Subcutaneous abdominal adipose tissue (tissue), 5 donors: Measurements from ENCODE around the gene LAMA1.
A peak's percentile ranks its signal among the peaks of the same experiment; 100 is the strongest.

ENCODE experiments used
- H3K27ac ChIP-seq: one replicate; pipeline ENCODE4 v1.7.0; 2013; ENCODE audit warnings: low read depth, mild to moderate bottlenecking, inconsistent platforms, low read length, moderate library complexity
- H3K27me3 ChIP-seq, 5 donors: one replicate each; pipeline ENCODE4 v1.7.0; 2013; ENCODE audit warnings: low read length in 5 of 5, inconsistent platforms in 1 of 5; ENCODE audit not compliant: control insufficient read depth in 5 of 5, insufficient read depth in 4 of 5
- H3K36me3 ChIP-seq, 5 donors: one replicate each; pipeline ENCODE4 v1.7.0; 2013; ENCODE audit warnings: low read length in 5 of 5; ENCODE audit not compliant: control insufficient read depth in 5 of 5, insufficient read depth in 5 of 5
- H3K4me1 ChIP-seq, 5 donors: one replicate each; pipeline ENCODE4 v1.7.0; 2013; ENCODE audit warnings: low read length in 5 of 5, mild to moderate bottlenecking in 3 of 5, moderate library complexity in 1 of 5; ENCODE audit not compliant: control insufficient read depth in 5 of 5, insufficient read depth in 5 of 5
- H3K4me3 ChIP-seq, 5 donors: one replicate each; pipeline ENCODE4 v1.7.0; 2013; ENCODE audit warnings: low read length in 5 of 5, low read depth in 1 of 5
- H3K9ac ChIP-seq, 5 donors: one replicate each; pipeline ENCODE4 v1.7.0; 2013; ENCODE audit warnings: low read length in 5 of 5, mild to moderate bottlenecking in 4 of 5, moderate library complexity in 3 of 5
- H3K9me3 ChIP-seq, 5 donors: one replicate each; pipeline ENCODE4 v1.7.0; 2013; ENCODE audit warnings: low read length in 5 of 5; ENCODE audit not compliant: control insufficient read depth in 5 of 5
- donor health status: healthy.
- donor health status: healthy.
- donor health status: healthy.
- donor health status: healthy.
- donor health status: healthy.

LAMA1 gene

GRCh38 chr18:7117390-7118355 is at the start of gene LAMA1:
Gene LAMA1, minus strand, starts transcription at chr18:7117797. Its CDS starts 77 bp downstream, at chr18:7117720.
- Histone ChIP-seq H3K27ac (no peak within 1 kb of the TSS), H3K4me3 (peak within 1 kb of the TSS; percentile 54 to 64 (median 61)), H3K4me1 (peaks cover 6 to 21% (median 18%) of the 10 kb centered on the region in 5 donors), H3K36me3 (no peaks in the 10 kb centered on the region), H3K27me3 (peaks cover 5 to 27% (median 22%) of the 10 kb centered on the region in 5 donors), H3K9me3 (no peaks in the 10 kb centered on the region), H3K9ac (no peak within 1 kb of the TSS)

GRCh38 chr18:7165846-7166393 is 48.3 kb upstream of the LAMA1 start:
- H3K9me3 ChIP-seq, result no peaks in the 10 kb centered on the region
- H3K9ac ChIP-seq, result no peak overlapping the region
- H3K4me3 ChIP-seq, result no peak overlapping the region
- H3K27me3 ChIP-seq, result peaks cover 0 to 5% (median 0%) of the 10 kb centered on the region in 5 donors
- no peaks in the 10 kb centered on the region for H3K36me3 ChIP-seq
- H3K4me1 ChIP-seq, result peaks cover 0 to 6% (median 0%) of the 10 kb centered on the region in 5 donors
- H3K27ac ChIP-seq, result no peak overlapping the region

DNA sequence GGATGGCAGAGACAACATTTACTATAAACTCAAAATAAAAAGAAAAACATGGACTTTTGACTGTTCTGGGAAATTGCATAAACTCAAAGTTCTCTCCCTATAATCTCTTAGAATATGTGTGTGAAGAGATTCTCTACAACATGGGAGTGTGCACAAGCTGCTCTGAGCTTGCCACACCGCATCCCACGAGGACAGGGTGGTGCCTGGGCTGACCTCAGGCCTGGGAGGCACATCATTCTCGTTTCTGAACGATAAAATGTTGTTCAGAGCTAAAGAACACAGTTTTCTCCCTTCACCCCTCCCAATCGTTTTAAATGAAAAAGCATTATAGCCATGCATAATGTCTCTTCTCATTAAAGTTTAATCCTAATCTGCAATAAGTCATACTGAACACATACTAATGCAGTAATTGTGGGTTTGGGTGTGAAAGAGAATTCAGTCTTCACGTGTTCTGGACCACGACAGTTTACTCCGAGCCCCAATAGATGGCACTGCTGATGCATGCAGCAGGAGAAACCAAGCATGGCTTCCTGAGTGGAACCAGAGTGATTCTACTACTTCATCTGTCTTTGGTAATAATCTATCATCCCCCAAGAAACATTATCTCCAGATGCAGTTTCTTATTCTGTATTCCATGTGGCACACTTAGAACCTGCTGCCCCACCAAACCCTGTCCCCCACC is 46.9 kb upstream of the LAMA1 start:
- Histone ChIP-seq H3K9me3 (no peaks in the 10 kb centered on the region), H3K27ac (no peak overlapping the region), H3K4me3 (no peak overlapping the region), H3K9ac (no peak overlapping the region), H3K4me1 (peaks cover 0 to 6% (median 0%) of the 10 kb centered on the region in 5 donors), H3K27me3 (peaks cover 0 to 5% (median 0%) of the 10 kb centered on the region in 5 donors), H3K36me3 (no peaks in the 10 kb centered on the region)

GRCh38 chr18:7158216-7158615 is 40.6 kb upstream of the LAMA1 start:
- H3K27ac ChIP-seq, result no peak overlapping the region
- H3K27me3 ChIP-seq, result no peaks in the 10 kb centered on the region
- H3K36me3 ChIP-seq, result no peaks in the 10 kb centered on the region
- peaks cover 0 to 6% (median 2%) of the 10 kb centered on the region in 5 donors for H3K4me1 ChIP-seq
- H3K4me3 ChIP-seq, result no peak overlapping the region
- H3K9ac ChIP-seq, result no peak overlapping the region
- no peaks in the 10 kb centered on the region for H3K9me3 ChIP-seq

DNA sequence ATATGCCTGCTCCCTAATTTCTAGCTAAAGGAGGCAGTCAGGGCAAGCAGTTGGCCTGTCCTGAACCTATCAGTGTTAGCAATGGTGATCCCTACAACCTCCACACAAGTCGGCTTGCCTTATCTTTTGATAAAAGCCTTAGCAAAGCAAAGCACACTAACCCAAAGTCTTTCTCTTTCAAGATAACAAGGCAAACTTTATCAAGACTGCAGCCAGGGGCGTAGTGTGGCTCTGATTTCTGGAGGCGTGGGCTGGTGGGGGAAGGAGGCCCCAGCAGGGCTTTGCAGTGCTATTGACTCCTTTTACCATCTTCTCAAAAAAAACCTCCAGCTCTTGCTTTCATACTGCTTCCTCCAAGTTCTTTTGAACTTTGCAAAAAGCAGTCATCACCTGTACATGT is 40.2 kb upstream of the LAMA1 start:
- H3K9me3 ChIP-seq, result no peaks in the 10 kb centered on the region
- H3K9ac ChIP-seq, result no peak overlapping the region
- peaks cover 0 to 6% (median 2%) of the 10 kb centered on the region in 5 donors for H3K4me1 ChIP-seq
- H3K27ac ChIP-seq, result no peak overlapping the region
- no peaks in the 10 kb centered on the region for H3K36me3 ChIP-seq
- H3K27me3 ChIP-seq, result no peaks in the 10 kb centered on the region
- H3K4me3 ChIP-seq, result no peak overlapping the region

- Histone ChIP-seq H3K4me1 (peaks cover 0 to 2% (median 0%) of the 10 kb centered on the region in 5 donors), H3K27me3 (no peaks in the 10 kb centered on the region), H3K9ac (no peak overlapping the region), H3K36me3 (no peaks in the 10 kb centered on the region), H3K4me3 (no peak overlapping the region), H3K27ac (no peak overlapping the region), H3K9me3 (no peaks in the 10 kb centered on the region)
Observed at GRCh38 chr18:7155887-7156286, 38.3 kb upstream of the LAMA1 start.

GRCh38 chr18:7155092-7155491 is 37.5 kb upstream of the LAMA1 start:
- peaks cover 0 to 2% (median 0%) of the 10 kb centered on the region in 5 donors for H3K4me1 ChIP-seq
- no peaks in the 10 kb centered on the region for H3K36me3 ChIP-seq
- no peaks in the 10 kb centered on the region for H3K27me3 ChIP-seq
- no peaks in the 10 kb centered on the region for H3K9me3 ChIP-seq
- H3K27ac ChIP-seq, result no peak overlapping the region
- H3K9ac ChIP-seq, result no peak overlapping the region
- no peak overlapping the region for H3K4me3 ChIP-seq

- Histone ChIP-seq H3K27me3 (no peaks in the 10 kb centered on the region), H3K27ac (no peak overlapping the region), H3K9ac (no peak overlapping the region), H3K4me1 (peaks cover 0 to 2% (median 0%) of the 10 kb centered on the region in 5 donors), H3K9me3 (no peaks in the 10 kb centered on the region), H3K36me3 (no peaks in the 10 kb centered on the region), H3K4me3 (no peak overlapping the region)
Observed at GRCh38 chr18:7152440-7152839, 34.8 kb upstream of the LAMA1 start.

DNA sequence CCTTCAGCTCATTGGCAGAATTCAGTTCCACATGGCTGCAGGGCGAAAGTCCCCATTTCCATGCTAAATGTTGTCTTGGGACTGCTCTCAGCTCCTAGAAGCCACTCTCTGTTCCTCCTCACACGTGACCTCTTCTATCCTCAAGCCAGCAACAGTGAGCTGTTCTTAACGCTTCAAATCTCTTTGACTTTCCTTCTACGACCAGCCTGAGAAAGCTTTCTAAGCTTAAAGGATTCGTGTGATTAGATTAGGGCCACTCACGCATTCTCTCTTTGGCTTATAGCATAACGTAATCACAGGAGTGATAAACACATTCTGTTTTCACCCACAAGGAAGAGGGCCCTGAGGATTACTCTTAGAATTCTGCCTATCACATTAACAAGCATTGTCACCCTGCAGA is 29.8 kb upstream of the LAMA1 start:
- Histone ChIP-seq H3K9me3 (no peaks in the 10 kb centered on the region), H3K4me1 (no peaks in the 10 kb centered on the region), H3K4me3 (no peak overlapping the region), H3K27me3 (peaks cover 0 to 3% (median 0%) of the 10 kb centered on the region in 5 donors), H3K36me3 (no peaks in the 10 kb centered on the region), H3K27ac (no peak overlapping the region), H3K9ac (no peak overlapping the region)

GRCh38 chr18:7146067-7146466 is 28.5 kb upstream of the LAMA1 start:
- Histone ChIP-seq H3K4me3 (no peak overlapping the region), H3K27me3 (peaks cover 0 to 3% (median 0%) of the 10 kb centered on the region in 5 donors), H3K9me3 (no peaks in the 10 kb centered on the region), H3K4me1 (no peaks in the 10 kb centered on the region), H3K9ac (no peak overlapping the region), H3K27ac (no peak overlapping the region), H3K36me3 (no peaks in the 10 kb centered on the region)
